GM11168 (cell line): Measurements from ENCODE around the gene ASCC3.

Source experiments
- in situ Hi-C: fragments of 300-500 bp; cut with MboI; formaldehyde crosslinking; loops from one replicate; pipeline ENCODE4 v1.12.0; 2022; ENCODE audit warnings: low sequenced_read_pairs; ENCODE audit not compliant: unreplicated experiment

The ASCC3 gene

DNA sequence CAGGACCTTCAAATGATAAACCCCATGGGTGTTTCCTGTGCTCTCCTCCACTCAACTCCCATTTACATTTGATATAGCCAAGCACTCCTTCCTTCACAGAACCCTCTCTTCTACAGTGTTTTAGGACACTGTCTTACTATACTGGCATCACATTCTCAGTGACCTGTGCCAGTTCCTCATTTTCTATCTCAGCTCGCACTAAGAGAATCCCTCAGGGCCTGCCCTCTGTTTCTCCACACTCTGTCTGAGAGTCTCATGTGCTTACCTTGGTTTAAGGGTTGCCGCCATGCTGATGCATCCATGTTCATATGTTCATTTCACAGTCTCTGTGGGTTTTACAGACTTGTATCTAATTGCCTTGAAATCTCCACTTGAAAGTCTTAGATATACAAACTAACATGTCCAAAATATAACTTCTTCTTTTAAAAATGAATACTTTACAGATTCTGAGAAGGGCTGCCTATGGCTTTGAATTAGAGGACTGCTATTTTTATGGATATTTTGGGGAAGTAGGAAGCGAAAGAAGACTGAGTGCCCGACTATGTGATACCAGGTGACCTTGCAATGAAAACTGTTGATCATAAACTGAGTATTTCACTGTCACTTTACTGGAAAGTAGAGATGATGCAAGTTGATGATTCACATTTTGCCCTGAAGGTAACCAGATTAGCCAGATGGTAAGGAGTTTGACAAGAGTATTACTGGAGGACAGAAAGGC lies 263.3 kb downstream of the ASCC3 start:
- in situ Hi-C loops, result no loop called here

DNA sequence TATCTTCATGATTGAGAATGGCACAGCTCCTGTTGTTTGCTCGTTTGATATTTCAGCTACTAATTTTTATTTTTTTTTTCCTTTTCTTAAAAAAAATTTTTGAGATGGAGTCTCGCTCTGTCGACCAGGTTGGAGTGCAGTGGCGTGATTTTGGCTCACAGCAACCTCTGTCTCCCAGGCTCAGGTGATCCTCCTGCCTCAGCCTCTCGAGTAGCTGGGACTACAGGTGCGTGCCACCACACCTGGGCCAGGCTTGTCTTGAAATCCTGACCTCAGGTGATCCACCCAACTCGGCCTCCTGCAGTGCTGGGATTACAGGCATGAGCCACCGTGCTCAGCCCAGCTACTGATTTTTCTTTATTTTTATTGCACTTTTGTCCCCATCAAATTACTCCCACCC lies 266.2 kb downstream of the ASCC3 start:
- in situ Hi-C loops, result no loop called here

DNA sequence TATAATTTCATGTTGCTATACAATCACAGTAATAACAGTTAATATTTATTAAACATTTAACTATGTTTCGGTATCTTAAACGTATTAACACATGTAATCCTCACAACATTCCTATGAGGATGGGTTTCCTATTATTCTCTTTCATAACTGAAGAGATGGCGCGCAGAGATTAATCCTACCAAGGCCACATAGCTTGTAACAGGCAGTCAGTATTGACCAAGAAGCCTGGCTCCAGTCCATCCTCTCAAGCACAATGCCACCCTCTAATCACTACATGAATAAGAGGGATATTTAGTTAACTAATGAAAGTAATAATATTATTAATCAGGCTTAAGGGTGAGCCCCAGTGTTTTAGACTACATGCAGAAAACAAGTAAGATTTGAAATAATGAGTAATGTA lies 266.7 kb downstream of the ASCC3 start:
- in situ Hi-C loops, result no loop called here

DNA sequence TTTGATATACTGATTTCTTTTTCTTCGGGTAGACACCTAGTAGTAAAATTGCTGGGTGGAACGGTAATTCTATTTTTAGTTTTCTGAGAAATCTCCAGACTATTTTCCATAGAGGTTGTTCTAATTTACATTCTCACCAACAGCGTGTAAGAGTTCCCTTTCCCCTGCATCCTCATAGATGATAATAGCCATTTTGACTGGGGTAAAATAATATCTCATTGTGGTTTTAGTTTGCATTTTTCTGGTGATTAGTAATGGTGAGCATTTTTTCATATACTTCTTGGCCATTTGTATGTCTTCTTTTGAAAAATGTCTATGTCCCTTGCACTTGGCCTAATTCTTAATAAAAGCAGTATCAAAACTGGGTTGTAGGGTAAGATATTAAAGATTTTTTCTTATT lies 267.5 kb downstream of the ASCC3 start:
- in situ Hi-C loops, result no loop called here

DNA sequence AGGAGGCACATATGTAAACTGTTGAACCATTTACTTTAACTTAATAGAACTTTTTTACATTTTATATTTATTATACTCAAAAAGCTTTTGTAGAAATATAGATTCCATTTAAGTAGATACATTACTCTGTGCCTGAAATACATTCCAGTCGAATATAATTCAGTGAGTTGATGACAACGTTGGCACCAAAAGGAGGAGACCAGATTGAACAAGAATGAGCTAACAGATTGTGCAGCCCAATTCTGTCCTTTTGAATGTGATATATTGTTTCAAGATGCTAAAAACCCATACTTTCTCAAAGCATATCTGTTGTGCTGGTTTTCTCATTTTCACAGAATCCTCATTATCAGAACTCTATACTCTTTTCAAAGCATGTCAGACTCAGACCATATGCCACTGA lies 269.0 kb downstream of the ASCC3 start:
- in situ Hi-C loops, result no loop called here

DNA sequence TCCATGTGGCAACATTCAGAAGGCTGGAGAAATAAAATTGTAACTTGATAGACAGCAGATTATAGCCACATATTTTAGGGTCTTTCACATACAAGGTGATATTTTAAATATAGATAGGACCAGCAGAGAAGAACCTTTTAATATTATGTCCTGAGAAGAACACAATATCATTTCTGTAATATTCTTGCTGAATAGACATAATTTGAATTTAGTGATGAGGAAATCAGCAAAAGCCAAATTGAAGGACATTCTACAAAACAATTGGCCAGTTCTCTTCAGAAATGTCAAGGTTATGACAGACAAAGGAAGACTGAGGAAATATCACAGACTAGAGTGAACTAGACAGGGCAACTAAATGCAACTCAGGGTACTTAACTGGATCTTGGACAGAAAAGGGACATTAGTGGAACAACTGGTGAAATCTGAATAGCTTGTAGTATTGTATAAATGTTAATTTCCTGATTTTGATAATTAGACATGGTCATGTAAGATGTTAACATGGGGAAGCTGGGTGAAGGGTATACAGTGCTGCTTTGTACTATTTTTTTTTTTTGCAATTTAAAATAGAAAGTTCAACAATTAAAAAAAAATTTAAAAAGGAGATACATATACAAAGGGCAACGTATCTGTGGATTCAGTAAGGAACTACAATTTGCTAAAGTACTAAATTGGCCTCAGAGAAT lies 281.9 kb downstream of the ASCC3 start:
- in situ Hi-C loops, result no loop called here

DNA sequence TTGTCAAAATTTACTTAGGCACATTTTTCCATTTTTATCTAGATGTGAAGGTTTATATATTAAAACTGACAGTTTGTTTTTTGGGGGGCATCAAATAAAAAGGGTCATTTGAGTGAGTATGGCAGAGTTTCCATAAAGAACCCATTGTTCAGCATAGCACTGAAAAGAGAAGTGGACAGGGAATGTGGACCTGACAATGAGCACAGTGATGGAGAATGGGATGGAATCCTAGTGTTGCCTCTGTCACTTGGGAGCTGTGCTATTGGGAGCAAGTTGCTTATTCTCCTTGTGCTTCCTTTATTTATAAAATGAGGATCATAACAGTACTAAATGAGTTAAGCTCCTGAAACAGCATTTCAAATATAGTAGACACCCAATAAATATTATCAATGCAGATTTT lies 285.7 kb downstream of the ASCC3 start:
- in situ Hi-C loops, result no loop called here

DNA sequence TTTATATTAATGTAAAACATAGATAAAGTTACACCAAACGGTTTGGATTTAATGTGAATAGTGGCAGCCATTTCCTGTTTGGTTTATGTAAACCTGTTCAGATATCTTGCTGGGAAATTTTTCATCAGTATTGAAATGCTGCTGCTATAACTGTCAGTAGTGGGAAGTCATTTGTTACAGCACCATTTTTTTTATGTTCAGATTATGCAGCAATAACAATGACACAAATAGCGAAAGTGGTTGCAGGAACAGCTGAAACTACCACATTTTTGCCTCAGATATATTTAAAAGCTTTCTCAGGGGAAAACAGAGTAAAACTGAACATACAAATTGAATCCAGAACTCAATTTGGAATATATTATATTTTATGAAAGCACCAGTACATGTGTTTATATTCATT lies 287.6 kb downstream of the ASCC3 start:
- in situ Hi-C loops, result no loop called here

DNA sequence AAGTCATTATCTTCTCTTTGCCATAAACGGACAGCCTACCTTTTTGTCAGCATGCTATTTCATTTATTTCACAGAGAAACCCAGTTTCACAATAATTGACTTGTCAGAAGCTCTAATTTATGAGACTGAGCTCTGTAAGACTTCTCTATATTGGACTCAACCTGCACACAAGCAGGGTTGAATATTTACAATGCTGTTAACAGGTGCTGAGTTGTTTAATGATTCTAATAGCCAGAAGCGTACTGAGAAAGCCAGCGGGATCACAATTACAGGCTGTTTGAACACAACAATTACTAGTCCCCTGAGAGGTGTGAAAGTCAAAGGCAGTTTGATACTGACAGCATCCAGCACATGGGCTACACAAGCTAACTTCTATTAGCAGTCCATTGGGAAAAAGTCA lies 288.2 kb downstream of the ASCC3 start:
- in situ Hi-C loops, result no loop called here

DNA sequence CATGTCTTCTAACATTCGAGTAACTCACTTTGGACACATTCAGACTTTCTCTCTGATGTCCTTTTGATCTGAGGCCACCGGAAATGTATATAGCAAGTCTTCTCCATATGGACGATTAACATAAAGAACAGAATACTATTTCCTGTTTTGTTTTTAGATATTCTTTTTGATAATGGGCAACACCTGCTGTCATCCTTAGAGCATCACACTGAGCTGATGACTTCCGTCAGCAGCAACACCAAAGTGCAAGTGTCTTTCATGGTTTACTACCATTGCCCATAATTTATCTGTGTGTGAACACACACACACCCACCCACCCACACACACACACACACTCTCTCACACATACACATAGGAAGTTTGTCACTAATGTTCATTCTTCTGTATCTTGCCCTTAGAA lies 303.7 kb downstream of the ASCC3 start:
- in situ Hi-C loops, result no loop called here

DNA sequence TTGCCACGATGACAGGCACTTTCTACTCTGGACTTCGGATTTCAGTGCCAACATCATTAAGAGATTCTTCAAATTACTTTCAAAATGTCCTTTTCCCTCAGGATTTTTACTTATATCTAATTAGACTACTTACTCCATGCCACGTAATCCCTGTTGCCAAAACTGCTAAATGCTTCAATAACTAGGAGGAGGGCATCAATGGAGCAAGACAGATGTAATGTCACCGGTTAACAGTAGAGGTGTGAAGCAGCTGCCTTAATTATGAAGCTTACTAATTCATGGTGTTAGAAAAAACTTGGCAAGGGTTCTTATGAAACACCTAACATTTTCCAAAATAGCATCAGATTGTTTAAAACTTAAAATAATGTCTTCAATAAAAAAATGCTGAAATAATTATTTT lies 305.2 kb downstream of the ASCC3 start:
- in situ Hi-C loops, result no loop called here

DNA sequence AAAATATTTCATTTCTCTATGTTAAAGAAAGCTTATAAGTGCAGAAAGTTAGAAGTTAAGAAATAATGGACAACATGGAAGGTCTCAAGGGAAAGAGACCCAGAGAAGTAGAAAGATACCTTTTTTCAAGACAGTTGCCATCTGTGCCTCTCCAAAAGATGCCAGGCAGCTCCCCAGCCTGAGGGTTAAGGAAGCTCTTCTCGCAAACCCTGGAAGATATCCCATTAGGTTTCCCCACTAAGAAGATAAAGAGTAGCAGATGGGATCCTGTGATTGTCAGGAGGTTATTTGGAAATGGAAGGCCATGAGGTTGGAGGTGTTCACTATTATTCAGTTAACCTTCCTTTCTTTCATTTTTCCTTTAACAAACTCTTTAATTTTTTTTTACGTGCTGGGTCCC lies 306.3 kb downstream of the ASCC3 start:
- in situ Hi-C loops, result no loop called here

DNA sequence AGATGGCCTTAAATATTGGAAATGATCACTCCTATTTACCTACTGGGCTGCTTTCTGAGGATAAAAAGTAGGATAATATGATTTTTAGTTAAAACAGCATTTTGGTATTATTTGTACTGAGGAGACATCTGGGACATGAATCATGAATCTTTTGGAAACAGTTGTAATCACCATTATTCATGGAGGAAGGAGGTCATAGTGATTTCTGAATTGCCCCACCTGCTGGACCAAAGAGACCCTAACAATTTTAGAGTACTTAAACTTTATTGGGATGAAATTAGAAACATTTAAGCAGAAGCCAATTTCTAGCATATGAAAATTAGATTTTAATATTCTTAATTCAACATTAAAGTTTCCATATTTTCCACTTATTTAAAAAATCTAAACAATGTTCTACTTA lies 308.0 kb downstream of the ASCC3 start:
- in situ Hi-C loops, result no loop called here

DNA sequence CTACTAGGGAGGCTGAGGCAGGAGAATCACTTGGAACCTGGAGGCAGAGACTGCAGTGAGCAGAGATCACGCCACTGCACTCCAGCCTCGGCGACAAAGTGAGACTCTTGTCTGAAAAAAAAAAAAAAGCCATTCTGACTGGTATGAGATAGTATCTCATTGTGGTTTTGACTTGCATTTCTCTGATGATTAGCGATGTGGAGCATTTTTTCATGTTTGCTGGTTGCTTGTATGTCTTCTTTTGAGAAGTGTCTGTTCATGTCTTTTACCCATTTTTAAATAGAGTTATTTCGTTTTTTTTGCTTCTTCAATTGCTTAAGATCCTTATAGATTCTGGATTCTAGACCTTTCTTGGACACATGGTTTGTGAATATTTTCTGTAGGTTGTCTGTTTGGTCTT lies 312.9 kb downstream of the ASCC3 start:
- in situ Hi-C loops, result no loop called here

DNA sequence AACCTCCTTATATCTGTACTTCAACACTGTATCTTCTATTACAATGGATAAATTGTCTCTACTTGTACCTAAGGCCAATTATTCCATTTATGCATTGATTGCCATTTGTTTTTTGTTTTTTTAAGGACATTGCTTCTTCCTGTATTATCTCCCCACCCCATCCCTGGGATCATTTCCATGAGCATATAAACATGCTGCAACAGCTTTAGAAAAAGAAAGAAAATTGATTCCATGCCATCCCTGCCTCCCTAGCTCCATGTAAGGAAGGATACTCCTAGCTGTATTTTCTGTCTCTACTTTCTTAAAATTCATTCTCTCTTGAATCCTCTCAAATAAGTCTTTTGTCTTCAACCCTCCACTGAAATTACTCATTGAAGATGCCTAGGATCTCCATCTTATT lies 314.6 kb downstream of the ASCC3 start:
- in situ Hi-C loops, result no loop called here

DNA sequence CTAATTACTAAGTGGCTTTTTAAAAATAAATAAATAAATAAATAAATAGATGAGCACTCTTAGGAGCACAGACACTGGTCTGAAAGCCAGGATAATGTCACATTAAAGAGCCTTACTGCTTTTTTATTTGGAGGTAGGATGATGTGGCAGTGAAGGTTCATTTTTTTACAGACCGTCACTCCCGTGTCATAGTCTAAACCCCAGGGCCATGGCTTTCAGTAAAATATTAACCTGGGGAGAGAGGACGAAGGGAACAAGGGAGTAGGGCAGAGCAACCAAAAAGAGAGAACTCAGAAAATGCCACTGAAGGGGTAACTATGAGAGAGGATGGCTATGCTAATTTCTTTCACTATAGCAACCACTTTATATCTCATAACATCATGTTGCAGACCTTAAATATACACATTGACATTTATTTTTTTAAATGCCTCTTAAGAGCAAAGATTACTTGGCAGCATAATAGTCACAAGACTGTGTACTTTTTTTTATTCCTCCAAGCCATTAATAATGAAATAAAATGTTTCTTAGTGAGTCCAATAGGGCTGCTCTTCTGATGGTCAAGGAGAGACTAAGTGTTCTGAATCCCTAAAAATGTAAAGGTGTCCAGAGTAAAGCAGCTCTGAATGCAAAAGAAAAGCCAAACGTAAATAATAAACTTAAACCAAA lies 315.6 kb downstream of the ASCC3 start:
- in situ Hi-C loops, result no loop called here

DNA sequence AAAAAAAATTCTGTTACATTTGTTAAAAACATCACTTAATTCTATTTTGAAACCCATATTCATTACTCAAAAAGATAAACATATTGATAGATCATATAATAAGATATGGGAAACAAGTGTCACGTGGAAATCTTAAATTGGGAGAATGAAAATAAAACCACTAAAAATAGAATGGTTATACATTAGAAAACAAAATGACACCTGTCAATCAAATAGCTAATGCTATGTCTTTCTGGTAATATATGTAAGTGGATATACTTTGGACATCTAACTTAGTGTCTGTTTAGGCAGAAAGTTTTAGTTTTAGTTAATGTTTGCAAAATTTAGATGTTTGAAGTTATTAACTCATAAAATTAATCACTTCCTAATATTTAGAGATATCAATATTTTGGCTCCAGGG lies 321.3 kb downstream of the ASCC3 start:
- in situ Hi-C loops, result no loop called here

DNA sequence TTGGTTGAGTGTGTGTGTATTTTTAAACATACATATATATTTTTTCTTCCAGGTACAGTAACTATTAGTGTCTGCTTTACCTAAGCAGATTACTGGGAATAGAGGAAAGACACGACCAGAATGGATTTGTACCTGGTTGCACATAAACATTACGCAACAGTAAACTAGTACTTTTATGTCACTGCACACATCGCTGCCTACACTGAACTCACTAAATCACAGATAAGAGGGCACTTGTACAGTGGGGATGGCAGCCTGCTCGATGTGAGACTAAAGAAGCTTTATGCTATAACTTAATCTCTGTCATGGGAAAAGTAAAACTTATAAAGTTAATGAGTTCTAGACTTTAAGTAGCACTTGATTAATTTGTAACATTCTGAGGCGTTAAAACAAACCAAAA lies 326.9 kb downstream of the ASCC3 start:
- in situ Hi-C loops, result no loop called here

DNA sequence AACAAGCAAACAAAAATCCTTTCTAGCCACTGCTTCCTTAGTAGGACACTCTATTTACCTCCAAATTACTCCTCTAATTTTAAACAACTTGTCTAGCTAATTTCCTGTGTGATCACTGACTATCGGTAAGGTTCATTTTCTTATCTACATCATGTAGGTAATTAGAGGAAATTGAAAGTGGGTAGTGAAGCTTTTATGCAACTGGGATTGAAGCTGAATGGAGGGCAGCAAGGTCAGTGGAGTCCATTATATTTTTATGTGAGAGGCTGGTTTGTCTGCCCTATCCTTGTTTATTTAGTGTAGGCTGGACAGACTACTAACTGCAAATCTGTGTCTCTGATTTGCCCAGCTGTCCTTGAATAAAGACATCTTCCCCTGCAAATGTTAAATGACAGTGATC lies 327.9 kb downstream of the ASCC3 start:
- in situ Hi-C loops, result no loop called here

DNA sequence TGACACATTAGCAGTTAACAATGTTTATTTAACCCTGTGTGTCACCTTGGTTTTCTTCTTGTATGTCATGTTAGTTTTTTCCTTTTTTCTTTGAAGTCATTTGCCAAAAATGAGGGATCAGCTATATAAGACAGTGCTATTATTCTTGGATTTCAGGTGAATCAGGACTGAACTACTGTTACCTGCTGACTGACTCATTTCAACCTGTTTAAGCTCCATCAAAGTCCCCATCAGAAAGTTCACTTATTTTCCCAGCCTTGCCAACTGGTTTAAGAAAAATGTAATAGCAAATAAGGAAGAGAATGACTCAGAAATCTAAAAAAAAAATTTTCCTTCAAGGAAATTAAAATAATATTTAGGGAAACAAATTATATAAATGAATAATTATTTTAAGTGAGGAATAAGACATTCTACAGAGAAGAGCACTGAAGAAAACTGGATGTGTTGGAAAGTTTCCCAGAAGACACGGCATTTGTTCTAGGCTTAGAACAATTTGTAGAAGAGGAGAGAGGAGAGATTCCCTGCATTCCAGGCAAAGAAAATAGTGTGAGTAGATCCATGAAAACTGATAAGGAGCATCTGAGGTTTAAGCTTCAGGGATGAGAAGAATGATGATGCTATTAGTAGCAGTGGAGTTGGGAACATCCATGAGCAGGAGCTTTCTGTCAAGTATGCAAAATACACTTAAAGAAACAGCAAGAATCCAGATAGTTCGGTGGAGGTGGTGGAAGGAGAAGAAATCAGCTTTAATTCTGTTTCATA lies 331.5 kb downstream of the ASCC3 start:
- in situ Hi-C loops, result no loop called here

DNA sequence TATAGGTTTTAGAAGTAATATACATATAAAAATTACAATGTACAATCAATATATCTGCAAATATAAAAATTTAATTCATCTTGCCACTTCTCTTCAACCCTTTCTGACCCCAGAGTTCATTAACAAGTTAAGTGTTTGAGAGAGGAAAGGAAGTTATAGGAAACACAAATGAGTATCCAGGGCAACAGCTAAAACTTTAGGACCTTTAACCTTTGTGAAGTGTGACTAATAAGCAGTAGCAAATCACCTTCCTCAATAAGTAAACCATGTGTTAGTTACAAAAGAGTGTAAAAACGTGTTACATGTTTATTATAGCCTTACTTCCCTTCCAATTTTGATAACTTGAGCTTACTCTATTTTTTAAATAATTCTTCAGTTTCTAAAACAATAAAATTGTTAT lies 343.0 kb downstream of the ASCC3 start:
- in situ Hi-C loops, result no loop called here
